NCI-H1048 (cell line): ENCODE data around the gene FREY1.

Source experiments
- DNase-seq: peaks from one replicate; lab custom pipeline; 2025; lab: John Stamatoyannopoulos, UW

Gene FREY1

DNA sequence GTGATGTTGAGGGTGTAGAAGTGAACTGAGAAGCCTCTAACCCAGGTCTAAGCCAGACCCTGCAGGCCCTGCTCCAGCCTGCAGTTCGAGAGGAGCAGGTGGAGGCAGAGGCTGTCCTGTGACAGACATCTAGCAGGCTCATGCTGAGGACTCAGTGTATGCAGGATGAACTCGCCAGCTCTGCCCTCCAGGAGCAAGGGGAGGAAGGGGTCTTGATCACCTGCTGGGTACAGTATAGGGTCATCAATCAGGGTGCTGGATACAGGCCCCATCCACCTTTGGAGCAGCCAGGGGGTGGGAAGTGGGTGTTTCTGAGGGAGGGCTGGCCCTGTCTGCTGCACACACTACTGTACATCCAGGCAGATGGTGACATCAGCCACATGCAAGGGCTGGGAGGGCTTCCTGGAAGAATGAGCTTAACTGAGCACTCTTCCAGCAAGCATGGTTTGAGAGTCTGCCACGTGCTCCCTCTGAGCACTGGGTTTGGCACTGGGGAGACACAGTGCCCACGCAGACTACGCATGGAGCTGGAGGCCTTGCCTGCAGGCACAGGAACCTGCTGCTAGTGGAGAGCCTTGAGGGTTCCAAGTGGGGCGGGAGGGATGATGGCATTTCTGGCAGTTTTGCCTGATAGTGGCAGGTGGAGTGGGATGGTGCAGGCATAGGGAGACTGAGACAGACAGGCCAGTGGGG is 12.4 kb downstream of the FREY1 start:
- no peak for DNase-seq

DNA sequence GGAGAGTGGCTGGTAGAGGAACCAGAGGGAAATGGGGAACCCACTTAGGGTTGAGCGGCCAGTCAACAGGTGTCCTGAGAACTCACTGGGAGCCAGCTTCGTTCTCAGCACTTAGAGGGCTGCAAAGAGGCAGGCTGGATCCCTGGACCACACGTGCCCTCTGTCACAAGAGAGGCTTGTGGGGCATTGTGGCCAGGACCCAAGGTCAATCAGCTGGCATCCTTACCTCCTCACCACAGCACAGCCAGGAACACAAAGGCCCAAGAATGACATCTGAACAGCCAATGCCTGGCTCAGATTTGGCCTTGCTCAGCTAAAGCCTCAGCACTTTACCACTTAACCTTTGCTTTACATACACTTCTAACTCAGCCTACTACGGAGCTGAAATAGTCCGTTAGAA is 14.2 kb downstream of the FREY1 start:
- no peak for DNase-seq

- no peak for DNase-seq
These were observed 16.1 kb downstream of the FREY1 start for GRCh38 chr11:45890886-45891550.

DNA sequence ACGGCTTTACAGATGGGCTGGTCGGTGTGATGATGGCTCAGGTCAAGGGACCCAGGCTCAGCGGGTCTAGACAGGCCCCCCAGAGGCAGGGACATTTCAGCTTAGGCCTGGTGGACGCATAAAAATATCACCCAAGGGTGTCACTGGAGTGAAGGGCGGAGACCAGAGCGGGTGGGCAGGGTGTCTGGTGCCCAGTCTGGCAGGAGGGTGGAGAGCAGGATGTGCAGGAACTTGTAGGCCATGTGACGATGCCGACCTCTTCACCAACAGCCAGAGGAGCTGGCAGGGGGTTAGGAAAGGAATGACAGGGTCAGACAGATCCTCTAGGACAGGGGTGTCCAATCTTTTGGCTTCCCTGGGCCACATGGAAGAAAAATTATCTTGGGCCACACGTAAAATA is 17.1 kb downstream of the FREY1 start:
- no peak for DNase-seq

DNA sequence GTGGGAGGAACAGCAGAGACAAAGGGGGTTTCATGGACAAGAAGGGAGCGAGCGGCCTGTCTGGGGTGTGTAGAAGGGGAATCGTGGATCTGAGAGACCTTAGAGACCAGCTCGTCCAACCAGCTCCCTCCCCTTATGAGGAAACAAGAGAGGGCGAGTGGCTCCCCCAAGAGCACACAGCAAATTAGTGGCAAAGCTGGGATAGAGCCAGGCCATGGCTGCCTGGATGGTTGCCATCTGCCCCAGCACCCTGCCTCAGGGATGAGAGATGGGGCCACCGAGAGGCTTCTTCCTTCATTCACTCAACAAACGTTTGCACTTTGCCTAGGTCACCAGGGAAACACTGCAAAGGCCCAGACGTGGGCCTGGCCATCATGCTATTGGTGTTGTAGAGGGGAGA is 17.5 kb downstream of the FREY1 start:
- no peak for DNase-seq

- DNase-seq, result no peak
These were observed 19.5 kb downstream of the FREY1 start for GRCh38 chr11:45887587-45887986.

- no peak for DNase-seq
These were observed 20.1 kb downstream of the FREY1 start for GRCh38 chr11:45886816-45887520.

DNA sequence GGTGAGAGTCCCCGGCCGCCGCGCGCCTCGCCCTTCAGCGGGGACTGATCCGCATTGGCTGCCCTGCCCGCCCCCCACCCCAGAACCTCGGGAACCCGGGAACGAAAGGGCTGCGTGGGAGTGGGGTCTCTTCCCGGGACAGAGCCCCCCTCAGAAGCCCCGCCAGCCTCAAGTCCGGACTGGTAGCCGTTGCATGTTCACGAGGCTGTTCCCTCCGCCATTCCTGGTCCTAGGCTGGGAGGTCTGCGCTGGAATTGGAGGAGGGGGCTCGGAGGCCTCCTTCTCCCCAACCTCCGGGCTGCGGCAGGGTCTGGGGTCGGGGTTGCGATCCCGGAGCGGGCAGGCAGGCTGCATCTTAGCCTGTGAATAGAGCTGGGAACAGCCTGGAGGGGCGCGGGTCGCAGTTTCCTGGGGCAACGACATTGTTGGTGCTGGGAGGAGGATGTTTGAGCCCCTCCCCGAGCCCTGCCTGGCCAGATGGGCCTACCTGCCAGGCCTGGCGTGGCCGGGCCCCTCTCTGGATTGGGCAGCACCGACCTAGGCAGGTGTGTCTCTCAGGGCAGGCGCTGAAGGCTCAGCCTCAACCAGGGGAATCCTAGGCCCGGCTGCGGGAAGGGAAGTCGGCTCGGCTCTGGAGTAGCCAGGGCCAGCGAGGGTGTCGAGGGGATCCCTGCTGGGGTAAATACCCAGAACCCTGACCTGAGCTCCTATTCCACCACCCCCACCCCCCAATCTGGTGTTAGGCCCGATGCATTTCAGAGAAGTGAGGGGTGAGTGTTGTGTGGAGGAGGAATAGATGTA is 20.9 kb downstream of the FREY1 start:
- no peak for DNase-seq

- DNase-seq, result peak; percentile 46
These were observed 21.7 kb downstream of the FREY1 start, which contains the start of gene MAPK8IP1 for GRCh38 chr11:45885274-45885920. Gene MAPK8IP1 (plus strand): TSS chr11:45885651. CDS start chr11:45885821, 170 bp downstream.

- DNase-seq, result no peak
These were observed 22.4 kb downstream of the FREY1 start for GRCh38 chr11:45884596-45885185.

- DNase-seq, result no peak
These were observed 25.2 kb downstream of the FREY1 start for GRCh38 chr11:45881708-45882368.

GRCh38 chr11:45880772-45881570 is 26.1 kb downstream of the FREY1 start:
- no peak for DNase-seq

GRCh38 chr11:45879803-45880686 is 27.0 kb downstream of the FREY1 start:
- DNase-seq, result no peak

DNA sequence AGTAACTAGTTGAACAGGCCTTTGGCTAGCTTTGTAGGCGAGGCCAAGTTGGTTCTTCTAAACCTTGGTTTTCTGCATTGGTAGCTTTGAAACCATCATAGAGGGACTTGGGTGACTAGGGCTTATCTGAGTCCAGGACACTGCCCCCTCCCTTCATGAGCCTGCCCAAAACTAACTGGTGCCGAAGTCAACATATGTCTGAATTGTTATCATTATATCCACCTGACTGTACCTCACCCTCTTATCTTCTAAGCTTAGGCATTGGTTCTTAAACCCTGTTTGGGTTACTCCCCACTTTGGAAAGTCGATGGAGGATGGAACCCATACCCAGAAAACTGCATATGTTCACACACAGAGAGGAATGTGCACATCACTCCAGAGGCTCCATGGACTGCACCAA is 29.2 kb downstream of the FREY1 start:
- DNase-seq, result no peak

GRCh38 chr11:45877221-45877620 is 29.9 kb downstream of the FREY1 start:
- DNase-seq, result no peak

- DNase-seq, result no peak
These were observed 30.7 kb downstream of the FREY1 start for GRCh38 chr11:45876401-45876800.

DNA sequence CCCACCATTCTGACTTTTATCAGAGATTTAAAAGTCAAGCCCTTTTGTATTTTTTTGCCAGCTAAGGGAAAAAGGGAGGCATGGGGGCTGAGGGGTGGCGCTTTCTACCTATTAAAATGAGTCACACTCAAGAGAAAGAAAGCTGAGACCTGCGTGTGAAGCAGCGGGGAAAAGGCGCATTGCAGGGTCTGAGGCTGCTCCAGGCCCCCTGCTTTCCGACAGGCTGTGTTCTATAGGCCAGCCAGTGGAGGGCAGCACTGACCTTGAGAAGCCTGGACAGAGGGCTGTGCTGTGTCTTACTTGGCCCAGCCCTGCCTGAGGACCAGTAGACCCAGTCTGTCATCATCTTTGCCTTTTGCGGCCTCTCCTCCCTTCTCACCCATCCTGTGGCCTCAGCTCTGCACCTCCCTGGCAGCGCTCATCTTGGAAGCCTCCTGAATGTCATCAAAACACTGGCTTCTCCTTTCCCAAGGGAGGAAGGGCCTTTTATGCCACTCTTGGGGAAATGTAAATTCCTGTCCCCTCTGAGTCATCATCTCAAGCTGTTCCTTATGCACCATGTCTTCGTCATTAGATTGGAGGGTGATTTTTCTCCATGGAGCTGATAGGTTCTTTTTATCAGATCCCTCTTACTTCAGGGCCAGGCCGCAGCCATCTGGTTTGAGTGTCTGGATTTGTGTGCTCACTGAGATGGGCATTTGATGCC is 34.3 kb downstream of the FREY1 start:
- DNase-seq, result no peak

DNA sequence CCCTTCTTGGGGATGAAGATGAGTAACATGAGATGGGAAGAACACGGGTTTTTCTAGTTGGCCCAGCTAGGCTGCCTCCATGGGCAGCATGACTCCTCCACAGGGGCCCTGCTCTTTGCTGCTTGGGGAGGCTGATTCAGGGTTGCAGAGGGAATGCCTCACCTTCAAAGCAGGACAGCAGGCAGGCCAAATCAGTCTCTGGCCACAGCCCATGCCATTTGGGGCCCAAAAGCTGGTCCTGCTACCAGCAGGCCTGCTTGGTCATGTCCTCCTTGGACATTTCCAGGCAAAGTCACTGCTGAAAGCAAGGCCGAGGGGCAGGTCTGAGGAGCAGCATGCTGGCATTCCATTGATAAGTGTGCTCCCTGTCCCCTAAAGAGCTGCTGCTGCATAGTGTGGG is 35.4 kb downstream of the FREY1 start:
- DNase-seq, result no peak
